22Rv1 (cell line): Measurements from ENCODE around the gene COPE.
A peak's percentile ranks its signal among the peaks of the same experiment; 100 is the strongest.

ENCODE experiments used
- H3K27ac ChIP-seq: fragments of 450-650 bp; 2 replicates; pipeline ENCODE4 v1.5.1; 2017
- ZFX ChIP-seq: fragments of 450-650 bp; IDR thresholded peaks from 2 replicates; pipeline ENCODE4 v1.6.1; 2017; ENCODE audit warnings: antibody characterized with exemption, borderline replicate concordance
- TF ChIP-seq, protein P1 (sequence below): fragments of 450-650 bp; IDR thresholded peaks from 2 replicates; pipeline ENCODE4 v1.5.1; 2017; ENCODE audit warnings: mild to moderate bottlenecking

COPE gene

DNA sequence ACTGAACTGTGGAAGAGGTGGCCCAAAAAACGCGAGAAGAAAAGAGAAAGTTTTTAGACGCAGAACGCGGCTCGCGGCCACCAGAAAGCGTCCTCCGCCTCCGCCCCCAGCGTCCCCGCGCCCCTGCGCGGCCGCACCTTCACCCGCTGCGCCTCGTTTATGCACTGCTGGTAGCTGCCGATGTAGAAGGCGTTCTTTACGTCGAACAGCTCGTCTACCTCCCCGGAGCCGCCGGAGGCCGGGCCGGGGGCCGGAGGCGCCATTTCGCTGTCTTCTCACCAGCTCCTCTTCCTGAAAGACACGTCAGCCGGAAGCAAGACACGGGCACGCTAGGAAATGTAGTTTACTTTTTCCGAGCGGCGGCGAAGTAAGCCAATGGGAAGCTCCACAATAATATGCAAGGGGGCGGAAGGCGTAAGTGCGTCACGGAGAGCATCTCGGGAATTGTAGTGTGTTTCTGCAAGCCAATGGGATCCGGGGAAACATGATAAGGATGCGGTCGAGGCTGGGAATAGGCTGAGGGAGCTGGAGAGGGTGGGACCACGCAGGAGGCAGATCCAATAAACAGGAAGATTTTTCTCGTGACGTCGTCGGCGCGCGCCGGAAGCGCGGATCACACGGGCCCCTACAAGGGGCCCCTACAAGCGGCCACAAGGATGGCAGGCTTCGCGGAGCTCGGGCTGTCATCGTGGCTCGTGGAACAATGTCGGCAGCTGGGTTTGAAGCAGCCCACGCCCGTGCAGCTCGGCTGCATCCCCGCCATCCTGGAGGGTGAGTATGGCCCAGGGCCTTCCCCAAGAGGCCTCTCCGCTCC, at the start of gene COPE, which contains the start of gene DDX49:
TSS of gene COPE (minus strand) at position 302 of the 814 bp plus-strand sequence. CDS start at position 263, 39 bp downstream.
TSS of gene DDX49 (plus strand) at position 630 of the 814 bp plus-strand sequence. CDS start at position 657, 27 bp downstream.
- TF ChIP-seq, protein P1, sequence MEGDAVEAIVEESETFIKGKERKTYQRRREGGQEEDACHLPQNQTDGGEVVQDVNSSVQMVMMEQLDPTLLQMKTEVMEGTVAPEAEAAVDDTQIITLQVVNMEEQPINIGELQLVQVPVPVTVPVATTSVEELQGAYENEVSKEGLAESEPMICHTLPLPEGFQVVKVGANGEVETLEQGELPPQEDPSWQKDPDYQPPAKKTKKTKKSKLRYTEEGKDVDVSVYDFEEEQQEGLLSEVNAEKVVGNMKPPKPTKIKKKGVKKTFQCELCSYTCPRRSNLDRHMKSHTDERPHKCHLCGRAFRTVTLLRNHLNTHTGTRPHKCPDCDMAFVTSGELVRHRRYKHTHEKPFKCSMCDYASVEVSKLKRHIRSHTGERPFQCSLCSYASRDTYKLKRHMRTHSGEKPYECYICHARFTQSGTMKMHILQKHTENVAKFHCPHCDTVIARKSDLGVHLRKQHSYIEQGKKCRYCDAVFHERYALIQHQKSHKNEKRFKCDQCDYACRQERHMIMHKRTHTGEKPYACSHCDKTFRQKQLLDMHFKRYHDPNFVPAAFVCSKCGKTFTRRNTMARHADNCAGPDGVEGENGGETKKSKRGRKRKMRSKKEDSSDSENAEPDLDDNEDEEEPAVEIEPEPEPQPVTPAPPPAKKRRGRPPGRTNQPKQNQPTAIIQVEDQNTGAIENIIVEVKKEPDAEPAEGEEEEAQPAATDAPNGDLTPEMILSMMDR, result no peak
- no peak for TF ChIP-seq ZFX
- peak within 1 kb of the TSS; percentile 85 for H3K27ac ChIP-seq

DNA sequence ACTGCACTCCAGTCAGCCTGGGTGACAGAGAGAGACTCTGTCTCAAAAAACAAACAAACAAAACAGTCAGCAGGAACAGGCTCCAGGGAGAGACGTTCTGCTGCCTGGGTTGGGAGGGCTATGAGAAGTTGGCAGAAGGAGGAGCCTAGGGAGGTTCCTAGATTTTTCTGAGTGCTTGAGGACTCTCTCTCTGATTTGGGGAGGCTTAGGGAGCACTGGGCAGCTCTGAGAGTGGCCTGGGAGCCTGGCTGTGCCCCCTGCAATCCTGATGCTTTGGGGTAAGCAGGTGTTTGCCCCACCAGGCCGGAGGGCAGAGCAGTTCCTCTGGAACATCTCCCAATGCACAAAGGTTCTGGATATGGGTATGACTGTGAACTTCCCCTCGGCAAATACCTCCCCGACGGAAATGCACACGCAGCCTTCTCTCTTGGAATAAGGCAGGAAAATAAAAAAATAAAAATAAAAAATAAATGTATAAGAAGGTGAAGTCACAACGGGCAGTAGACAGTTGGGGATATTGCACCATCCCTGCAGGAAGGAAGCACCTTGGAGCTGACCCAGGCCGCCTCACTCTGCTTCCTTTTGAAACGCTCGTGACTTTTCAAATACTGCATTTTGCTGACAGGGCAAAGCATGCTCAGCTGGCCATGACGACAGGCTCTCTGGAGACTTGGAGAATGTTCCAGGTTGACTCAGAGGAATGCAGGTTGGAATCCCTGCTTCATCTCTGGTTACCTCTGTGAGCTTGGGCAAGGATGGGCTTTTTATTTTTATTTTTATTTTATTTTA, 48.4 kb upstream of the COPE start:
- H3K27ac ChIP-seq, result peak overlapping the region; percentile 91
- TF ChIP-seq, protein P1, result no peak
- TF ChIP-seq ZFX, result no peak

DNA sequence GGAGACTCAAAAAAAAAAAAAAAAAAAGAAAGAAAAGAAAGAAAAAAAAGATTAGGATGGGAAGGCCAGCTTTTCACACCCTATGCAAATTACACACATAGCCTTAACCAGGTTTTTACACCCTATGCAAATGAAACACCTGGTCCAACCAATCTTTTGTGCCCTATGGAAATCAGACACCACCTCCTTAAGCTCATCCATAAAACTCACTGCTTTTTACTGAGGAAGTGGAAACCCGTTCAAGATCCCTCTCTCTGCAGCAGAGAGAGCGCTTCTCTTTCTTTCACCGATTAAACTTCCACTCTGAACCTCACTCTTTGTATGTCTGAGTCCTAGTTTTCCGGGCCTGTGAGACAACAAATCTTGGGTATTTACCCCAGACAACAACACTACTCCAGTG, 47.1 kb upstream of the COPE start:
- TF ChIP-seq, protein P1, result no peak
- no peak for TF ChIP-seq ZFX
- peak overlapping the region; percentile 91 for H3K27ac ChIP-seq

DNA sequence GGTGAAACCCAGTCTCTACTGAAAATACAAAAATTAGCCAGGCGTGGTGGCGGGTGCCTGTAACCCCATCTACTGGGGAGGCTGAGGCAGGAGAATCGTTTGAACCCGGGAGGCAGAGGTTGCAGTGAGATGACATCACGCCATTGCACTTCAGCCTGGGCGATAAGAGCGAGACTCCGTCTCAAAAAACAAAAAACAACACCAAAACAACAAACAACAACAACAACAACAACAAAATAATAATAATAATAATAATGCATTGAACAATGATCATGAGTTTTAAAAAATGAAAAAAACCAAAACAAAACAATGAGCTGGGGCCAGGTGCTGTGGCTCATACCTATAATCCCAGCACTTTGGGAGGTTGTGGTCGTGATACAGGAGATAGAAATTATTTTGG, 44.9 kb upstream of the COPE start:
- no peak for TF ChIP-seq ZFX
- TF ChIP-seq, protein P1, result no peak
- no peak overlapping the region for H3K27ac ChIP-seq

DNA sequence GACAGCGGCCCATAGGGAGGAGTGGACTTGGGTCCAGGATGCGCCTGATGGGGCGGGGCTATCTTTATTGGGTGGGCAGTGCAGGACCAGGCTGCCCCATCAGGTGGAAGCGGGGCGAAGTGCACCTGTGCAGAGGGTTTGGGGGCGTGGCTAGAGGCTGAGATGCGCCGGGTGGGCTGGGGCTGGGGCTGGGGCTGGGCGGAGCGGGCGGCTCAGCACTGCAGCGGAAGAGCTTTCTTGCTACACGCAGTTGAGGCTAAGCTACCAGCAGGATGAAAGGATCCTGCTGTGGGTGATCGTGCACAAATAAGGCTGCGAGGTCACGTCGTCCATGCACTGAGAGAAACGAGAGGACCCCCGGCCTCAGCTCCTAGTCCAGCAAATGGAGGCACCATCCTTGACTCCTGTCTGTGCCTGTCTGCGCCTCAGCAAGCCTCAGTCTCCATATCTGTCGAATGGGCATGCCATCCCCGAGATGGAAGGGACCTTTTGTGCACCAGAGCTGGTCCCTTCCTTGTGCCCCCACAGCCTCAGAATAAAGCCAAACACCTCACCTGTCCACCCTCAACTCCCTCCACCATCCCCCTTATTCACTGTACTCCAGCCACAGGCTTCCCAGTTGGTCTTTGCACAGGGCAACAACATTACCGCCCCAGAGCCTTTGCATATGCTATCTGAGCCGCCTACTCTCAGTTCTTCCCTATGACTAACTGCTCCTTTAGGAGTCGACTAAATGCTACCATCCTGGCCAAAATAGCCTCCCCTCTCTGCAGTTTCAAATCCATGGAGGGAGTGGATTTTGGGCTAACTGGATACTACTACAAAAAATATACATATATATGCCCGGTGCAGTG, 42.8 kb upstream of the COPE start:
- TF ChIP-seq, protein P1, result peak; percentile 27
- no peak for TF ChIP-seq ZFX
- no peak overlapping the region for H3K27ac ChIP-seq

DNA sequence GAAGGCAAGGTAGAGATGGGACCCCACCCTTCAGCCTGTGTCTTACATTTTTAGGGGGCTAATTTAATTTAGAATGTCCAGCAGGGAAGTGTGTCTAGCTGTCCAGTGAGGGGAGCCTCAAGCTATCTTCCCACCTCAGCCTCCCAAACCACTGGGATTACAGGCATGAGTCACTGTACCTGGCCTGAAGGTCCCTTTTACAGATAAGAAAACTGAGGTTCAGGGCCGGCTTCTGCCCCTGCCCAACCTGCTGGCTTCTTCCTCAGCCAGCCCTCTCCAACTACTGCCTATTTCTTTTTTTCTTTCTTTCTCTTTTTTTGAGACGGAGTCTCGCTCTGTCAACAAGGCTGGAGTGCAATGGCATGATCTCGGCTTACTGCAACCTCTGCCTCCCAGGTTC, 41.2 kb upstream of the COPE start:
- H3K27ac ChIP-seq, result no peak overlapping the region
- TF ChIP-seq ZFX, result no peak
- TF ChIP-seq, protein P1, result no peak
